ENCODE measurements around the gene TTC39B.

The TTC39B gene

DNA sequence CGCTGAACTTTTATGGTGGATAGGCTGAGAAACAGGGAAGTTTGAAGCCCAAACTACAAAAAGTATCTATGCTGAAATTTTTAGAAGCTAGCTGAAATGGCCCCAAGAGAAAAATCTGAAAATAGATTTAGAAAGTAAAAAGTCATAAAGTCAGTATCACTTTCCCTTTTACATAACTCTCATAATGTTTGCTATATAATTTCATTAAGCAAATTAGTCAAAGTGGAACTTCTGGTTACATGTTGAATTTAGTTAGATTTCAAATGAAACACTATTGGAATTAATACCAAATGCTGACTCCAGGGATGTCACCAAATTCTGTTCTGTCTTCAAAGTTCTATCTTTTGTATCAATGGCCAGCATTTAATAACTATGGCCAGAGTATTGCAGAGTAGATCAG is 126.9 kb downstream of the TTC39B start:
- H3K4me1 ChIP-seq (ENCODE audit: insufficient read depth, low read length, severe bottlenecking): no peaks in the 10 kb centered on the region
- no peaks in the 10 kb centered on the region for H3K36me3 ChIP-seq (ENCODE audit: insufficient read depth, low read length)
- TF ChIP-seq, protein P1, sequence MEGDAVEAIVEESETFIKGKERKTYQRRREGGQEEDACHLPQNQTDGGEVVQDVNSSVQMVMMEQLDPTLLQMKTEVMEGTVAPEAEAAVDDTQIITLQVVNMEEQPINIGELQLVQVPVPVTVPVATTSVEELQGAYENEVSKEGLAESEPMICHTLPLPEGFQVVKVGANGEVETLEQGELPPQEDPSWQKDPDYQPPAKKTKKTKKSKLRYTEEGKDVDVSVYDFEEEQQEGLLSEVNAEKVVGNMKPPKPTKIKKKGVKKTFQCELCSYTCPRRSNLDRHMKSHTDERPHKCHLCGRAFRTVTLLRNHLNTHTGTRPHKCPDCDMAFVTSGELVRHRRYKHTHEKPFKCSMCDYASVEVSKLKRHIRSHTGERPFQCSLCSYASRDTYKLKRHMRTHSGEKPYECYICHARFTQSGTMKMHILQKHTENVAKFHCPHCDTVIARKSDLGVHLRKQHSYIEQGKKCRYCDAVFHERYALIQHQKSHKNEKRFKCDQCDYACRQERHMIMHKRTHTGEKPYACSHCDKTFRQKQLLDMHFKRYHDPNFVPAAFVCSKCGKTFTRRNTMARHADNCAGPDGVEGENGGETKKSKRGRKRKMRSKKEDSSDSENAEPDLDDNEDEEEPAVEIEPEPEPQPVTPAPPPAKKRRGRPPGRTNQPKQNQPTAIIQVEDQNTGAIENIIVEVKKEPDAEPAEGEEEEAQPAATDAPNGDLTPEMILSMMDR (IDR thresholded peaks at IDR 0.05; ENCODE audit: low read length): no peak
- no peak for TF ChIP-seq EZH2 (IDR thresholded peaks at IDR 0.05; ENCODE audit: borderline replicate concordance, low read length)
- no peak overlapping the region for H3K27ac ChIP-seq (ENCODE audit: low read depth, low read length, poor library complexity, severe bottlenecking)
- no peak overlapping the region for H2AFZ ChIP-seq (ENCODE audit: low read length)
- H3K27me3 ChIP-seq (ENCODE audit: insufficient read depth, low read length): no peaks in the 10 kb centered on the region
- no peaks in the 10 kb centered on the region for H3K9me2 ChIP-seq (ENCODE audit: low read depth, low read length)
- H3K79me2 ChIP-seq (ENCODE audit: insufficient read depth, low read length): no peaks in the 10 kb centered on the region
- H3K4me3 ChIP-seq (ENCODE audit: low read depth, low read length, poor library complexity, severe bottlenecking): no peak overlapping the region
- no peaks in the 10 kb centered on the region for H4K20me1 ChIP-seq (ENCODE audit: insufficient read depth, low read length)
- H3K9me3 ChIP-seq (ENCODE audit: low read length): no peaks in the 10 kb centered on the region
- no peak overlapping the region for H3K4me2 ChIP-seq (ENCODE audit: low read length)
- no peak overlapping the region for H3K9ac ChIP-seq (ENCODE audit: low read length)
- no peaks in the 10 kb centered on the region for H3F3A ChIP-seq (ENCODE audit: insufficient read depth, low read length)

DNA sequence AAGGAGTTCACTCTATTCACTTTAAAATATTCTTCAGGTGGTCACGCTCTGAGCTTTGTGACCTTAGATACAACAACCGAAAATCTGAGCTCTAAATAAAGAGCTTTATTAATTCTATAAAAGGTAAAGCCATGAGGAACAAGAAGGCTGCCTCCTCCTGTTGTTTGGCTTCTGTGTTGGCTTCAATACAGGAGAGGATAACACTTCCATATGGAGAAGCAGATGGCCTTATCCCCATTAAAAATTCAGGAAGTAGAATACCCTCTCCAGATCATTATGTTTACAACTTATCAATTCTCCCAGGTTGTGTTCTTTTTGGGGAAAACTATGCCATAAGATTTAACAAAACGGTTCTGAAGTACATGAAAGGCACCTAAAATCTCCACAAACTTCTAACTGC is 128.4 kb downstream of the TTC39B start:
- H3K9me3 ChIP-seq (ENCODE audit: low read length): no peaks in the 10 kb centered on the region
- no peaks in the 10 kb centered on the region for H3K36me3 ChIP-seq (ENCODE audit: insufficient read depth, low read length)
- no peak overlapping the region for H2AFZ ChIP-seq (ENCODE audit: low read length)
- no peaks in the 10 kb centered on the region for H3K4me1 ChIP-seq (ENCODE audit: insufficient read depth, low read length, severe bottlenecking)
- no peaks in the 10 kb centered on the region for H3K27me3 ChIP-seq (ENCODE audit: insufficient read depth, low read length)
- H3K27ac ChIP-seq (ENCODE audit: low read depth, low read length, poor library complexity, severe bottlenecking): no peak overlapping the region
- no peaks in the 10 kb centered on the region for H4K20me1 ChIP-seq (ENCODE audit: insufficient read depth, low read length)
- H3K4me2 ChIP-seq (ENCODE audit: low read length): no peak overlapping the region
- no peak overlapping the region for H3K9ac ChIP-seq (ENCODE audit: low read length)
- no peaks in the 10 kb centered on the region for H3K79me2 ChIP-seq (ENCODE audit: insufficient read depth, low read length)
- no peak for TF ChIP-seq EZH2 (IDR thresholded peaks at IDR 0.05; ENCODE audit: borderline replicate concordance, low read length)
- TF ChIP-seq, protein P1 (IDR thresholded peaks at IDR 0.05; ENCODE audit: low read length): no peak
- H3K9me2 ChIP-seq (ENCODE audit: low read depth, low read length): no peaks in the 10 kb centered on the region
- H3F3A ChIP-seq (ENCODE audit: insufficient read depth, low read length): no peaks in the 10 kb centered on the region
- no peak overlapping the region for H3K4me3 ChIP-seq (ENCODE audit: low read depth, low read length, poor library complexity, severe bottlenecking)

DNA sequence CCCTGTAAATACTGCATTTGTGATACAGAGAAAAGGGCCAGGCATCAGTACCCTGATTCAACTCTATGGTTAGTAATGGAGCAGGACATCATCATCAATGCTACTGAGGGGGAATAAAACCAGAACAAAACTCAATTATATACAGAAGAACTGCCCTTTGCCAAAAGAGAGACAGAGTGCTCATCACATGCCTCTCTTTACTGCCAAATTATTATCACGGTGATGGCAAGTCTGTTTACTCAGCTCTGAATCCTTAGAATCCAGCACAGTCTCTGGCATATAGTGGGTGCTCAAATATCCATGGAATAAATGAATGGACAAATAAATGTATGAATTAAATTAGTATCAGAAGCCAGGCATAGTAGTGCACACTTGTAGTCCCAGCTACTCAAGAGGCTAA is 130.2 kb downstream of the TTC39B start:
- Histone ChIP-seq H3K4me1 (ENCODE audit: insufficient read depth, low read length, severe bottlenecking) (no peaks in the 10 kb centered on the region), H3K27me3 (ENCODE audit: insufficient read depth, low read length) (no peaks in the 10 kb centered on the region), H3K4me3 (ENCODE audit: low read depth, low read length, poor library complexity, severe bottlenecking) (no peak overlapping the region), H3K27ac (ENCODE audit: low read depth, low read length, poor library complexity, severe bottlenecking) (no peak overlapping the region), H3K79me2 (ENCODE audit: insufficient read depth, low read length) (no peaks in the 10 kb centered on the region), H4K20me1 (ENCODE audit: insufficient read depth, low read length) (no peaks in the 10 kb centered on the region), H3K9ac (ENCODE audit: low read length) (no peak overlapping the region), H3F3A (ENCODE audit: insufficient read depth, low read length) (no peaks in the 10 kb centered on the region), H3K9me3 (ENCODE audit: low read length) (no peaks in the 10 kb centered on the region), H3K9me2 (ENCODE audit: low read depth, low read length) (no peaks in the 10 kb centered on the region), H2AFZ (ENCODE audit: low read length) (no peak overlapping the region), H3K4me2 (ENCODE audit: low read length) (no peak overlapping the region), H3K36me3 (ENCODE audit: insufficient read depth, low read length) (no peaks in the 10 kb centered on the region)
- TF ChIP-seq EZH2 (IDR thresholded peaks at IDR 0.05; ENCODE audit: borderline replicate concordance, low read length): no peak
- TF ChIP-seq, protein P1 (IDR thresholded peaks at IDR 0.05; ENCODE audit: low read length): no peak

Measured in OCI-LY1 (cell line).